Spleen (tissue), 11 donors: Measurements from ENCODE around the gene SF3A1. TPM values are rescaled to one million over a fixed set of nuclear protein-coding genes. Genes with fewer than 3 reads are reported as not detected.

Experiments used
- DNase-seq: peaks from one replicate; pipeline ENCODE4 v3.0.0-alpha.2; 2020
- H3K27ac ChIP-seq, 8 donors: fragments of 200-600 bp; sonication (generic) in 7 of 8; 1 replicate in 4 of 8; 2 replicates in 4 of 8; pipeline versions ENCODE4 v1.5.0 to v1.8.0; 2016 to 2021; ENCODE audit warnings: inconsistent platforms in 4 of 8, mild to moderate bottlenecking in 4 of 8, moderate library complexity in 1 of 8
- H3K27me3 ChIP-seq, 7 donors: fragments of 200-600 bp; sonication (generic) in 6 of 7; replicated peaks in 1 of 7; 1 replicate in 4 of 7; 2 replicates in 3 of 7; pipeline versions ENCODE4 v1.5.0 to v1.8.0; 2016 to 2021; ENCODE audit warnings: inconsistent platforms in 3 of 7, mild to moderate bottlenecking in 1 of 7
- H3K36me3 ChIP-seq, 6 donors: fragments of 200-600 bp; sonication (generic) in 5 of 6; 1 replicate in 4 of 6; 2 replicates in 2 of 6; pipeline versions ENCODE4 v1.5.0 to v1.8.0; 2016 to 2021; ENCODE audit warnings: inconsistent platforms in 2 of 6
- H3K4me1 ChIP-seq, 6 donors: fragments of 200-600 bp; sonication (generic) in 5 of 6; 1 replicate in 3 of 6; 2 replicates in 3 of 6; pipeline versions ENCODE4 v1.5.0 to v1.8.0; 2016 to 2021; ENCODE audit warnings: inconsistent platforms in 3 of 6
- H3K4me3 ChIP-seq, 8 donors: fragments of 200-600 bp; sonication (generic) in 7 of 8; 1 replicate in 4 of 8; 2 replicates in 4 of 8; pipeline versions ENCODE4 v1.5.0 to v1.8.0; 2016 to 2021; ENCODE audit warnings: inconsistent platforms in 4 of 8, mild to moderate bottlenecking in 4 of 8, moderate library complexity in 2 of 8
- H3K9me3 ChIP-seq, 8 donors: fragments of 200-600 bp; sonication (generic) in 7 of 8; 1 replicate in 4 of 8; 2 replicates in 4 of 8; pipeline versions ENCODE4 v1.5.0 to v1.8.0; 2016 to 2021; ENCODE audit warnings: inconsistent platforms in 4 of 8
- CTCF ChIP-seq, 11 experiments: fragments of 200-600 bp in 7 of 11; fragments of 450-650 bp in 4 of 11; sonication (generic) in 4 of 11; IDR thresholded peaks in 8 of 11; conservative IDR thresholded peaks in 3 of 11; 1 replicate in 7 of 11; 2 replicates in 4 of 11; pipeline versions ENCODE4 v1.4.0 to v1.8.0; 2016 to 2021; ENCODE audit warnings: antibody characterized with exemption in 11 of 11, inconsistent platforms in 4 of 11, mild to moderate bottlenecking in 1 of 11
- POLR2A ChIP-seq, 3 donors: fragments of 450-650 bp; IDR thresholded peaks; one replicate each; pipeline ENCODE4 v1.5.1; 2017; ENCODE audit warnings: antibody characterized with exemption in 3 of 3, mild to moderate bottlenecking in 1 of 3
- POLR2AphosphoS5 ChIP-seq, 3 donors: sonication (generic); formaldehyde crosslinking; IDR thresholded peaks; one replicate each; pipeline ENCODE4 v1.5.1; 2017; ENCODE audit warnings: antibody characterized with exemption in 3 of 3
- WGBS, 5 donors: extraction: QIAGEN DNeasy Blood & Tissue Kit in 3 of 5; methylation state at CpG; one replicate each; pipeline versions ENCODE4 v1.1.5 to v1.1.7; 2013 to 2018; 5-methylcytosine and 5-hydroxymethylcytosine counted together
- intact Hi-C: fragments of 100-400 bp; cut with DNase I; formaldehyde crosslinking; loops from one replicate; pipeline ENCODE4 v1.15.0; 2023; ENCODE audit warnings: low total_unique reads
- polyA plus RNA-seq, 3 donors: library from polyadenylated mRNA; stranded (reverse); fragments of 200-250 nt; gene quantifications; one replicate each; pipeline ENCODE4 v1.2.1, GENCODE V29; 2013
- total RNA-seq, 7 donors: library from RNA; depleted of rRNA in 3 of 7; stranded (reverse); fragments of >200 nt in 3 of 7; fragmentation: NEBNext Ultra II Directional in 4 of 7; extraction: Animal tissue kit (Norgen Biotek cat#: 25700) in 4 of 7; gene quantifications; one replicate each; pipeline versions ENCODE4 v1.1.0 to v1.2.1, GENCODE V29; 2016 to 2021
- donor health status: healthy with polysubstance abuse.
- donor health status: DM: no; HTN: no; CAD: no; lungs with moderate emphysema.
- donor health status: DM: no; HTN: no; CAD: no.
- donor health status: Bipolar disorder and iron deficiency.
- donor health status: healthy.
- donor health status: DM: no; HTN: no; CAD: no.
- donor health status: DM: yes; HTN: yes; CAD: no.

Gene SF3A1
- total and polyA plus RNA-seq, 10 donors, result 14.9 to 223 (median 175) TPM

DNA sequence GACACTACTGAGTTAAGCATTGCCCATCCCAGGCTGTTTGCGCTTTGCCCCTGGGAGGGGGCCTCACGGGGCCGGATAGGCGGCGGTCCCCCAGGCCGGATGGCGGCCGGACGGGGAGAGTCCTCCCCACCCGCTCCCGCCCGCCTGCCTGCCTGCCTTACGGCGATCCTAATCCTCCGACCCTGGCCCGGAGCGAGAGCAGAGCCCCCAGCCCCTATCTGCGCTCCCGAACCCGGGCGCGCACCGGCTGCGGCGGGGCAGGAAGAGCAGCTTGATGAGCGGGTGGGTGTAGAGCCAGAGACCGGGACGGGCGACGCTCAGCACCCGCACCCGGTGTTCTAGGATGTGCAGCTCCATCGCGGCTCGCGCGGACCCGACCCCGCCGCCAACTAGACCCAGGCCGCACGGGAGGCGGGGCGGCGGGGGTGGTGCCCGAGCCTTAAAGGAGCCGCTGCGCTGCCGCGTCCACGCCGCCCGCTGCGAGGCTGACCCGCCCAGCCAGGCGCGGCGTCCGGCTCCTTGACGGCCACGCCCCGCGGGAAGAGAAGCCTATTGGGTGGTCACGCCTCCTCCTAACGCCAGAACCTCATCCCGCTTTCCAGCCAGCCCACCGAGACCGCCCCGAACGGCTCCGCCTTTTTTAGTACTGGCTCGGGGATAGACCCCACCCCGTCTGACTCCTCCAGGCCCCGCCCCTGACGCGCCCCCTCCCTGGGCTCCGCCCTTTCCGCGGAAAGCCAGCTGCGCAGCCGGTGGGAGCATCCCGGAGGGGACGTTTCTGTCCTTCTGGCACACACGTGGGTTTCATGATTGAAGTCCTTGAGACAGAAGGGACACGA lies 67.3 kb downstream of the SF3A1 start, which contains the start of gene CASTOR1:
TSS of gene CASTOR1 (minus strand) at position 365 of the 839 bp plus-strand sequence. CDS start at position 357, 8 bp downstream.
- H3K36me3 ChIP-seq, result peaks cover 0 to 56% (median 35%) of the 10 kb centered on the region in 6 donors
- intact Hi-C loops, result loop anchor here (5.0 to 10.0 kb wide), 2 partner anchors 98 to 185 kb away; partner anchors contain the start of gene RNF215

GRCh38 chr22:30288419-30289140 lies 68.1 kb downstream of the SF3A1 start:
- 17 to 29% (median 21%) methylated on average over 11 to 27 of the region's 27 CpGs for WGBS, 5 donors
- DNase-seq, result no peak
- Histone ChIP-seq H3K27ac (peak overlapping the region; percentile 83 to 95 (median 90)), H3K4me3 (peak overlapping the region; percentile 70 to 91 (median 86)), H3K4me1 (peaks cover 29 to 70% (median 60%) of the 10 kb centered on the region in 6 donors), H3K27me3 (no peaks in the 10 kb centered on the region), H3K36me3 (peaks cover 0 to 56% (median 27%) of the 10 kb centered on the region in 6 donors), H3K9me3 (no peaks in the 10 kb centered on the region)
- intact Hi-C loops, result loop anchor here (5.0 to 10.0 kb wide), 2 partner anchors 99 to 184 kb away; partner anchors contain the start of gene RNF215
- no peak for TF ChIP-seq POLR2AphosphoS5 (IDR thresholded peaks at IDR 0.05)
- no peak for TF ChIP-seq POLR2A (IDR thresholded peaks at IDR 0.05)
- no peak for TF ChIP-seq CTCF (IDR thresholded peaks at IDR 0.05 in 8 of 11, conservative IDR thresholded peaks at IDR 0.05 in 3 of 11)

More for the DNA sequence above, 67.3 kb downstream of the SF3A1 start, which contains the start of gene CASTOR1:
- Histone ChIP-seq H3K27ac (peak within 1 kb of the TSS; percentile 83 to 95 (median 90)), H3K4me1 (peaks cover 29 to 69% (median 60%) of the 10 kb centered on the region in 6 donors), H3K27me3 (no peaks in the 10 kb centered on the region), H3K9me3 (no peaks in the 10 kb centered on the region), H3K4me3 (peak within 1 kb of the TSS; percentile 70 to 91 (median 86))
- peak; percentile 98 for DNase-seq
- 0 to 1% (median 0%) methylated on average over 18 to 85 of the region's 85 CpGs for WGBS, 5 donors
- TF ChIP-seq POLR2AphosphoS5 (IDR thresholded peaks at IDR 0.05) (peak; percentile 85 to 90 (median 90)), CTCF (IDR thresholded peaks at IDR 0.05 in 8 of 11, conservative IDR thresholded peaks at IDR 0.05 in 3 of 11) (peak in 4 of 11 experiments; percentile 10 to 40 (median 24)), POLR2A (IDR thresholded peaks at IDR 0.05) (peak in 1 of 3 donors; percentile 16)

- DNase-seq, result peak; percentile 95
- H3K4me1 ChIP-seq, result peaks cover 29 to 76% (median 58%) of the 10 kb centered on the region in 6 donors
- 0 to 10% (median 4%) methylated on average over 4 to 5 of the region's 5 CpGs for WGBS, 5 donors
- intact Hi-C loops, result loop anchor here (5.0 to 10.0 kb wide), 2 partner anchors 99 to 183 kb away; partner anchors contain the start of gene RNF215
- peak overlapping the region in 5 of 8 donors; percentile 70 to 91 (median 87) for H3K4me3 ChIP-seq
- H3K27me3 ChIP-seq, result no peaks in the 10 kb centered on the region
- H3K27ac ChIP-seq, result peak overlapping the region in 7 of 8 donors; percentile 66 to 95 (median 91)
- TF ChIP-seq POLR2A (IDR thresholded peaks at IDR 0.05), result no peak
- peak; percentile 56 to 80 (median 76) for TF ChIP-seq POLR2AphosphoS5 (IDR thresholded peaks at IDR 0.05)
- TF ChIP-seq CTCF (IDR thresholded peaks at IDR 0.05 in 8 of 11, conservative IDR thresholded peaks at IDR 0.05 in 3 of 11), result peak; percentile 78 to 95 (median 92)
- peaks cover 0 to 50% (median 20%) of the 10 kb centered on the region in 6 donors for H3K36me3 ChIP-seq
- H3K9me3 ChIP-seq, result no peaks in the 10 kb centered on the region
Measured at GRCh38 chr22:30287648-30288418, 68.9 kb downstream of the SF3A1 start.
